ENCODE data around the gene KREMEN1. TPM values are rescaled to one million over a fixed set of nuclear protein-coding genes. Genes with fewer than 3 reads are reported as not detected.

KREMEN1 gene
- total and polyA plus RNA-seq, 8 donors, result 24.6 to 49.7 (median 33.6) TPM

- no peak overlapping the region for H3K27ac ChIP-seq
- intact Hi-C loops (cut with DNase I), result no loop called here
Measured at GRCh38 chr22:29150701-29151100, 77.9 kb downstream of the KREMEN1 start.

GRCh38 chr22:29151316-29151715 is 78.5 kb downstream of the KREMEN1 start:
- no peak for ATAC-seq
- intact Hi-C loops (cut with DNase I), result no loop called here
- Histone ChIP-seq H3K4me3 (no peak overlapping the region), H3K27ac (peak overlapping the region in 1 of 2 donors; percentile 87), H3K4me1 (peaks cover 20 to 48% of the 10 kb centered on the region in 2 donors), H3K9me3 (no peaks in the 10 kb centered on the region), H3K27me3 (no peaks in the 10 kb centered on the region), H3K36me3 (no peaks in the 10 kb centered on the region)
- peak in 1 of 4 donors; percentile 17 for DNase-seq
- no peak for TF ChIP-seq CTCF (IDR thresholded peaks at IDR 0.05)

More at GRCh38 chr22:29150701-29151100, 77.9 kb downstream of the KREMEN1 start:
- TF ChIP-seq CTCF (IDR thresholded peaks at IDR 0.05), result no peak
- Histone ChIP-seq H3K27me3 (no peaks in the 10 kb centered on the region), H3K36me3 (no peaks in the 10 kb centered on the region), H3K4me1 (peaks cover 20 to 48% of the 10 kb centered on the region in 2 donors), H3K9me3 (no peaks in the 10 kb centered on the region), H3K4me3 (no peak overlapping the region)
- DNase-seq (peak in 1 of 4 donors; percentile 23), ATAC-seq (no peak)

GRCh38 chr22:29152045-29152953 is 79.5 kb downstream of the KREMEN1 start:
- peak overlapping the region; percentile 75 to 87 for H3K27ac ChIP-seq
- peak in 2 of 4 donors; percentile 47 to 57 for DNase-seq
- H3K4me3 ChIP-seq, result peak overlapping the region in 1 of 2 donors; percentile 22
- no peaks in the 10 kb centered on the region for H3K27me3 ChIP-seq
- H3K4me1 ChIP-seq, result peaks cover 20 to 48% of the 10 kb centered on the region in 2 donors
- intact Hi-C loops (cut with DNase I), result no loop called here
- no peak for TF ChIP-seq CTCF (IDR thresholded peaks at IDR 0.05)
- peak; percentile 50 for ATAC-seq
- no peaks in the 10 kb centered on the region for H3K36me3 ChIP-seq
- H3K9me3 ChIP-seq, result no peaks in the 10 kb centered on the region

- intact Hi-C loops (cut with DNase I), result no loop called here
- Histone ChIP-seq H3K27ac (peak overlapping the region; percentile 75 to 87), H3K36me3 (no peaks in the 10 kb centered on the region), H3K27me3 (no peaks in the 10 kb centered on the region), H3K4me1 (peaks cover 20 to 48% of the 10 kb centered on the region in 2 donors), H3K9me3 (no peaks in the 10 kb centered on the region), H3K4me3 (peak overlapping the region in 1 of 2 donors; percentile 22)
- ATAC-seq, result no peak
- no peak for TF ChIP-seq CTCF (IDR thresholded peaks at IDR 0.05)
- peak in 1 of 4 donors; percentile 36 for DNase-seq
Measured at GRCh38 chr22:29152954-29153719, 80.3 kb downstream of the KREMEN1 start.
